Stimulated activated CD4-positive, alpha-beta T cell treated with anti-CD3 and anti-CD28 coated beads, Interleukin-2, amount 100 ng/mL, for 48 hours (primary cell): Measurements from ENCODE around the gene DCC.

Experiments used
- DNase-seq, 2 donors: peaks; one replicate each; pipeline ENCODE4 v3.0.0-alpha.2; 2020

The DCC gene

GRCh38 chr18:52431683-52432082, 91.7 kb downstream of the DCC start:
- DNase-seq, result no peak

- no peak for DNase-seq
These were observed 93.8 kb downstream of the DCC start for GRCh38 chr18:52433797-52434196.

DNA sequence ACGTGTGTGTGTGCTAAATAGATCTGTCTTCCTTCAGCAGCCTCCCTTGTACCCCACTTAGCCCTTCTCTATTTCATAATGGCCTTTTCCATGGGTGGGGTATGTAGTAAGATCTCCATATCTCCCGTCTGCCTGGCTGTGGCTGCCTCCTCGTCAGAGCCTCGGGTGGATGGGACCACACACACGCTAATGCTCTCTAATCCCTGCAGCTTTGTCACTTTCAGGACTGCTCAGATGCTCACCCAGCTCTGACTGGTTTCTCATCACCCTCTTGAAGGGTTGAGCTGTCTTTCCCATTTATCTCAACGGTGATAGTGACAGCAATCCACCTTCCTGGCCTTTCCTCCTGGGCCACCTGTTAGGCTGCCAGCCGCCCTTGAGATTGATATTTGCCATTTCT, 95.3 kb downstream of the DCC start:
- DNase-seq, result no peak

GRCh38 chr18:52437161-52437560, 97.2 kb downstream of the DCC start:
- DNase-seq, result no peak

DNA sequence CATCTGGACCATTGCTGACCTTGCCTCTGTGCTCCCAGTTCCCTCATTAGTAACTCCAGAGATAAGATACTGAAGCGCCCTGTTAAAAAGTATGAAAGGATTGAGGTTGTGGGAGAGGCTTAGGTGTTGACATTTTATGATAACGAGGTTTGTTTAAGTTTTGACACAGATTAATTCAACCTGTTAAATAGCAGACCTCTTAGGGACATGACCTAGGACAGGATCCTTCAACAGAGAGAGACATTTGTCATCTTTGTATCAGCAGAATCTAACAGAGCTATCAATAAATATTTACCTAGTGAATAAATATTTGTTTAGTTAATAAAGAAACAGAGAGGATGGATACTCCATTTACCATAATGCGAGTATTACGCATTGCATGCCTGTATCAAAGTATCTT, 99.5 kb downstream of the DCC start:
- DNase-seq, result no peak

- DNase-seq, result no peak
These were observed 101.8 kb downstream of the DCC start for GRCh38 chr18:52441794-52442193.

GRCh38 chr18:52442686-52443085, 102.7 kb downstream of the DCC start:
- no peak for DNase-seq

DNA sequence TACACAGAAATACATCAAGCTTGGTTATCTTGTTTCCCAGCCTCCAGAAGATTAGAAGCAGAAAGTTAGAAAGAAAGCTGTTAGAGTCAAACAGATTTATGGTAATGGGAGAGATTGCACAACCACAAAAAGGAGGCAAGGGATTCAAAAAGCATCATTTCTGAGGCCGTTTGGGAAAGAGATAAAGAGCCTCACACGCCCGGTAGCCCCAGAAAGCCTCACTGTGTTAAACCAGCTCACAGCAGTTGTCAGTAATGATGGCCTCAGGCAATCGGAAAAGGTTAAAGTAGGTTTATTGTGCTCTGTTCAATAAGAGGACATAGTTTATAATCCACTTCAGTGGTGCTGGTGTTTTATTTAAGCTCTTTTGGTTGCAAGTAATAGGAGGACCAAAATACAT, 111.3 kb downstream of the DCC start:
- DNase-seq, result no peak

DNA sequence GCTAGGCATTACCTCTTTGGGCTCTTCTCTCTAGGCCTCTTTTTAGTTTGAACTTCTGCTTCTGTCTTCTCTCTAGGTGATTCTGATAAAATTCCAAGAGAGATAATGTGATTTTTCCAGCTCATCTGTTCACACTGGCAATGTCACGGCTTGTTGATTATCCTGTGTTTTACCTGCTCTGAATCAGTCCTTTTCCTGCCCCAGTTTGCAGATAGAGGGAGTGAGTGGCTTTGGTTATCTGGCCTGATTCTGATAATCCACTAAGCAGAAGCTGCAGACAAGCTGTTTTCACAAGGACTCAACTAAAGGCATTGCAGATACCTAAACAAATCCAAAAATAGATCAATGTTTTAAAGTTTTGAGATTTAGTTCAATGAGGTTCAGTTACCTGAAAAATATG, 111.9 kb downstream of the DCC start:
- no peak for DNase-seq

DNA sequence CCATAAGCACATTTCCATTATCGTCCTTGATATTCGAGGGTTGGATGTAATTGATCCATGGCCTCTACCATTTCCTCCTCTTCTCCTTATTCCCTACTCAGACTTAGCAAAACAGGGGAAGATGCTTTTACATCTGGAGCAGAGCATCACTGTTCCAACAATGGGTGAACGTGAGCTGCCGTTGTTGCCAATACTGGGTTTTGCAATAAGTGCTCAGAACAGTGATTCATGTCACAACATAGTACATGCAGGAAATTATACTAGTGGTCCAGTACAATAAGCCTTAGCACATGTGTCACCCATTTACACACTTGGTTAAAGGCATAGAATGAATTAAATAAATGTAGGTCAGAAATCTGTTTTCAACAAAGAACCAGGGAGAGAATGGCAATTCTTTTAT, 112.4 kb downstream of the DCC start:
- DNase-seq, result no peak

DNA sequence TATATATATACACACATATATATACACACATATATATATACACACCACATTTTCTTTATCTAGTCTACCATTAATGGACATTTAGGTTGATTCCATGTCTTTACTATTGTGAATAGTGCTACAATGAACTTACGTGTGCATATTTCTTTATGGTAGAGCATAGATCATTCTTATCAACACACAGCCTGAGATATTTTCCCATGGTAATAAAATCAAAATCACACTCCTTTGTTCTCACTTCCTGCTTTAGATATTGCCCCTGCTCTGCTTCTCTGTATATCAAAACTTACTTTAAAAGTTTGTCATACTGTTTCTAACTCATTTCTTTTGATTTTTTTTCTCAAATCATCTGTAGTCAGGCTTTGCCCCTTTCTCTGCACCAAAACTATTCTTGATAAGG, 119.9 kb downstream of the DCC start:
- DNase-seq, result no peak

DNA sequence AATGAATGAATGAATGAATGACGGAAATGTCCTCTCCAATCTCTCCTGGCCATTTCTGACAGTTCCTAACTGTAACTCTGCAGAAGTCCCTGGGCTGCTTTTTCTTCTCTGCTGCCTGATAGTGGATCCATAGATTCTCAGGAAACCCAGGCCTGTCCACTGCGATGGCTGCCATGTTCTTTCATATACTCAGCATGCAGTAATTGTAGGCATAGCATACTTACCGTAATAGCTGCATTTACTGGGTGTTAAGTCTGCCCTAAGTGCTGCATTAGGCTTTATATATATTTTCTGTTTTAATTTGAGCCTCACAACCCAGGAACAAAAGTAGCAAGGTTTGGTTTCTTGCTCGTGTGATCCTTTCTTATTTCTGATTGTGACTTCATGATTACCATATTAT, 122.9 kb downstream of the DCC start:
- no peak for DNase-seq

DNA sequence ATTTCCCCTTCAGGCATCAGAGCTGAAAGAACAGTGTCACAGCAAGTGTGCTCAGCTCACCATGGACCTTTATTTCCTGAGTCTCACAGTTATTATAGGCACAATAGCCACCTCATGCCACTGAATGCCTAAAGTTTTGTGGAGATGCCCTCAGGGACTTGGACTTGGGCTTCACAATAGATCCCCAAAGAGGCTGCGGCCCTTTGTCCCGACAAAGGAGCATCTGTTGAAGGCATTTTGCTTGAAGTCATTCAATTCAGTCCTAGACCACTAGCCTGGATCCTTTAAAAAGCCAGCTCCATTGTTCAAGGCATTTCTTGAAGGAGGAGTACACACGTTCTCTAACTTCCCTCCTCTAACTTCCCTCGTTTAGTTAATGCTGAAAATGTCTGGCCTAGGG, 125.4 kb downstream of the DCC start:
- DNase-seq, result no peak

- no peak for DNase-seq
These were observed 128.5 kb downstream of the DCC start for GRCh38 chr18:52468496-52468895.

DNA sequence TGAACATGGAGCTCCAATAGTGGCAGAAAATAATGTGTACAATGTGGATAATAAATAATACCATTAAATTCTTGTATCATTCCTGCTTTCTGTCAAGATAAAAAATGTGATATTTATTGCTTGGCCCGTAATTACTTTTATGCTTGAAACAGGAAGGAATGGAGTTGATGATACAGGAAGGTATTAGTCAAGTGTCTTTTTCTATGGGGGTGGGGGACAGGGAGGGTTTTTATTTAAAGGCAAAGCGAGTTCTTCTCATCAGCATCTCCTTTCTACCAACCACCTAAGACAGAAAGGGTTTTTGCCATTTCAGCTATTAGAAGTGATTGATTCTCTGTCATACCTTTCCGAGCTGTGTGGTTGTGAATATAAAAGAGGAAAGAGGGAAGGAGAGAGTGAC, 135.3 kb downstream of the DCC start:
- DNase-seq, result no peak

DNA sequence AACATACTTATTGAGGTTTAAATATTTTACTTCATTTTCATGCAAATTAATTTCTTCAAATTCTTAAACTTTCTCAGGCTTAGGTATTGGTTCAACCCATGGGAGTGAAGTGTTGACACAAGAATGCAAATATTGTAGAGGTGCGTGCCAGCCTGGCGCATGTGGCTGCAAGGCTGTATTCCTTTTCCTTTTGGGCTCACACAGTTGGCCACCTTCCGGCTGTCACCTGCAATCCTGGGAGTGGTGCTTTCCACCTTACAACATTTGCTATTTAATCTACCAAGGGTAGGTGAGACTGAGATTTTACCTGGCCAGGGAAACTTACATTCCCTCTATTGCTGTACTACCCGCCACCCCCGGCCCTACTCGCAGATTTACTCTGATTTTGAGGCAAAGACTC, 141.1 kb downstream of the DCC start:
- DNase-seq, result no peak

GRCh38 chr18:52484977-52485376, 145.0 kb downstream of the DCC start:
- no peak for DNase-seq

- no peak for DNase-seq
These were observed 146.1 kb downstream of the DCC start for GRCh38 chr18:52486052-52486451.

DNA sequence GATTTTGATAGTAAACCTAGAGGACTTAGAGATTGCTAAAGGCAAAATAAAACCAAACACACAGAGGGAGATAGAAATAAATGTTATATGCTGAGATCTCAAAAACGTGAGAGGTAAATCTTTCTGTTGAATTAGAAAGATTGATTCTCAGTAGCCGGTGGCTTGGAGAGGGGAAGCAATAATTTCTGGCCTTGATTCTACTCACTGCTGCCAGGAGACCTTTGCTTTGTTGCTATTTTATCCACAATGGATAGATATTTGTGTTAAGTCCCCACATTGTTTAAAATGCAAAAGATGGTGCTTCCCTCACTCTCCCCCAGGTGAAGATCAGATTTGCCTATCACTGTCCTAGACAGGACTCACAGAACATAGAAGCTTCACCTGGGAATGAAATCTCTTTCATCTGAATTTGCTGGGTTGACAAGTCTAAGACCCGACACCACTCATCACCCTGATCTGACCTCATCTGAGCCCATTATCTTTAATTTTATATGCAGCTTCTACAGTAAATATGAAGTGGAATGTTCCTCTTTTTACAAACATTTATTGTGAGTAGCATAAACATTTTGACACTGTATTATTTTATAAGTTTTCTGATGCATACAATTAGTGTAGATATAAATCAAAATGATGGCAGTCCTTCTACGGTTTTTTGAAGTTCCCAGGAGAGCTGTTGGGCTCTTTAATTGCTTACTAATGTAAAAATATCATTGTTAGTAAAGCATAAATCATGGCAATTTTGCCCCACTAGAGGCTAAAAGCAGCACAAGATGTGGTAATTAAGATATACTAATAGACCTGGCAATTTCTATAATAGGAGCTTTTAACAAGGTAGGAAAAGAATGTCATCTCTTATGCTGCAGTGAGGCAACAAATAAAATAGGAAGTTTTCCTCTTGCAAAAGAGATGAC, 149.7 kb downstream of the DCC start:
- DNase-seq, result no peak

DNA sequence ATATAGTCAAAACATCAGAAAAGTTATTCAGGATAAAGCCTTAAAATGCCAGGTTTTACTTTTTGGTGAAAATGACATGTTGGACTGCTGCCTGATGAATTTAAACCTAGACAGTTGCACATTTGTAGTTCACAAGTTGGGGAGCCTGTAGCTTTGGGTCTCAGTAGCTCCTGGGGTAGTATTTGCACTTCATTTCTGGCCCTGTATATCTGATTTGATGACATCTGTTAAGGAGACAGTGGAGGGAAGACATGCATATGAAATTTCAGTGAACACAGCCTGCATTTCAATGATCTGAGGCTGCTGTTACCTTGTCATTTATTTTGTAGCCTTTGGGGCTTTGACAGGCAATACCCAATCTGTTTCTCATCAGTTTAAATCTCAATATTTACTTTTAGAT, 156.4 kb downstream of the DCC start:
- DNase-seq, result no peak

- DNase-seq, result no peak
These were observed 159.0 kb downstream of the DCC start for GRCh38 chr18:52499016-52499415.

- no peak for DNase-seq
These were observed 159.6 kb downstream of the DCC start for GRCh38 chr18:52499644-52500043.

- DNase-seq, result no peak
These were observed 164.6 kb downstream of the DCC start for GRCh38 chr18:52504589-52504988.

DNA sequence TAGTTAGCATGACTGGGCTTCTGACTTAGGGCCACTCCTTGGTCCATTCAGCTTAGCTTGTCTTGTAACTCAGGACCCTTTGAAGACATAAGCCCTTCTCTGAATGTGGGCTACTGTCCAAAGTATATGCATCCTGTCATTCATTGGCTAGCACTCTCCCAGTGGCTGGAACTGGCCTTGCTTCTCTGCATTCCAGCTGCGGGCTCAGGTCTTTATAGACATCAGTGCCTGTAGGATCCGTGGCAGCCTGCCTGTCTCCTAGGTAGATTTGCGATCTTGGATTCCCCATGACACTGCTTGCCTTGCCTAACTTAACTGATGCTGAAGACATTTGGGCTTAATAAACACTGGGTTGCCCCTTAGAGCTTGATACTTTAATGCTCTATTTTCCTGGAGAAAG, 170.1 kb downstream of the DCC start:
- no peak for DNase-seq

DNA sequence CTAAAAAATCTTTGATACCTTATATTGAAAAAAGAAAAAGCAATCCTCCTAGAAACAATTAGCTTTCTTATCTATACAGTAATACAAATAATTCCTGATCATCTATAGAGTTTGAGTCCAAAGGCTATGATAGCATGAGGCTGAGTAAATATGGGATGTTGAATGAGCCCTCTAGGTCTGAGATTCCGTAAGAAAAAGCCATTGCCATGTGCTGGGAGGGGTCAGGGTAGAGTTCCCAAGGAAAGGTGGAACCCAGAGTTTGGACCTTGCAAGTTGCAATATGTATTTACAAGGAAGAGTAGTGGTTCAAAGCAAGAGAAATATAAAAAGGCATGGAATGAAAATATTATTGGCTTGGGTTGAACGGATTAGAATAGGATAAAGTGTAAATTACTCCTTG, 178.1 kb downstream of the DCC start:
- DNase-seq, result no peak
